OCI-LY1 (cell line): ENCODE results near the gene MED13L.

ENCODE experiments used
- H2AFZ ChIP-seq: fragments of 200-600 bp; sonication (generic), shearing (Covaris generic); 2 replicates; pipeline ENCODE4 v1.6.0; 2014; ENCODE audit warnings: antibody characterized with exemption, mild to moderate bottlenecking, low read length
- H3F3A ChIP-seq: fragments of 200-600 bp; sonication (generic), shearing (Covaris generic); 2 replicates; pipeline ENCODE4 v1.6.0; 2014; ENCODE audit warnings: mild to moderate bottlenecking, antibody characterized with exemption, low read length, moderate library complexity; ENCODE audit not compliant: insufficient read depth
- H3K27ac ChIP-seq: fragments of 200-600 bp; sonication (generic); 2 replicates; pipeline ENCODE4 v1.5.1; 2014; ENCODE audit warnings: low read length, mixed run types, mild to moderate bottlenecking, low read depth; ENCODE audit not compliant: poor library complexity, severe bottlenecking
- H3K27me3 ChIP-seq: fragments of 200-600 bp; sonication (generic); 2 replicates; pipeline ENCODE4 v1.6.0; 2014; ENCODE audit warnings: antibody characterized with exemption, mild to moderate bottlenecking, low read length, moderate library complexity; ENCODE audit not compliant: insufficient read depth
- H3K36me3 ChIP-seq: fragments of 200-600 bp; sonication (generic); 2 replicates; pipeline ENCODE4 v1.6.1; 2014; ENCODE audit warnings: mild to moderate bottlenecking, antibody characterized with exemption, low read length, moderate library complexity, mixed read lengths; ENCODE audit not compliant: insufficient read depth
- H3K4me1 ChIP-seq: fragments of 200-600 bp; sonication (generic); 2 replicates; pipeline ENCODE4 v1.5.1; 2014; ENCODE audit warnings: mild to moderate bottlenecking, low read length, moderate library complexity; ENCODE audit not compliant: insufficient read depth, severe bottlenecking
- H3K4me2 ChIP-seq: fragments of 200-600 bp; sonication (generic), shearing (Covaris generic); 2 replicates; pipeline ENCODE4 v1.6.1; 2014; ENCODE audit warnings: low read length
- H3K4me3 ChIP-seq: fragments of 200-600 bp; sonication (generic); 2 replicates; pipeline ENCODE4 v1.5.1; 2014; ENCODE audit warnings: low read length, low read depth, mild to moderate bottlenecking, mixed read lengths; ENCODE audit not compliant: poor library complexity, severe bottlenecking
- H3K79me2 ChIP-seq: fragments of 200-600 bp; shearing (Covaris generic); 2 replicates; pipeline ENCODE4 v1.6.1; 2016; ENCODE audit warnings: mixed run types, low read length, mixed read lengths; ENCODE audit not compliant: insufficient read depth
- H3K9ac ChIP-seq: fragments of 200-600 bp; sonication (generic), shearing (Covaris generic); 2 replicates; pipeline ENCODE4 v1.6.1; 2014; ENCODE audit warnings: mild to moderate bottlenecking, low read length, mixed read lengths
- H3K9me2 ChIP-seq: fragments of 200-600 bp; sonication (generic), shearing (Covaris generic); 2 replicates; pipeline ENCODE4 v1.6.1; 2014; ENCODE audit warnings: low read depth, mild to moderate bottlenecking, low read length, mixed read lengths
- H3K9me3 ChIP-seq: fragments of 200-600 bp; shearing (Covaris generic); 2 replicates; pipeline ENCODE4 v1.6.1; 2014; ENCODE audit warnings: low read length, mixed read lengths
- H4K20me1 ChIP-seq: fragments of 200-600 bp; sonication (generic), shearing (Covaris generic); 2 replicates; pipeline ENCODE4 v1.6.0; 2016; ENCODE audit warnings: mild to moderate bottlenecking, low read length; ENCODE audit not compliant: insufficient read depth
- CTCF ChIP-seq: fragments of 200-600 bp; sonication (generic), shearing (Covaris generic); IDR thresholded peaks from 2 replicates; pipeline ENCODE4 v1.5.1; 2017; ENCODE audit warnings: mild to moderate bottlenecking, antibody characterized with exemption, low read length, moderate library complexity, mixed read lengths
- EZH2 ChIP-seq: fragments of 200-600 bp; sonication (generic), shearing (Covaris generic); IDR thresholded peaks from 2 replicates; pipeline ENCODE4 v1.8.0; 2017; ENCODE audit warnings: borderline replicate concordance, mixed run types, mild to moderate bottlenecking, antibody characterized with exemption, low read length, moderate library complexity, mixed read lengths

The MED13L gene

DNA sequence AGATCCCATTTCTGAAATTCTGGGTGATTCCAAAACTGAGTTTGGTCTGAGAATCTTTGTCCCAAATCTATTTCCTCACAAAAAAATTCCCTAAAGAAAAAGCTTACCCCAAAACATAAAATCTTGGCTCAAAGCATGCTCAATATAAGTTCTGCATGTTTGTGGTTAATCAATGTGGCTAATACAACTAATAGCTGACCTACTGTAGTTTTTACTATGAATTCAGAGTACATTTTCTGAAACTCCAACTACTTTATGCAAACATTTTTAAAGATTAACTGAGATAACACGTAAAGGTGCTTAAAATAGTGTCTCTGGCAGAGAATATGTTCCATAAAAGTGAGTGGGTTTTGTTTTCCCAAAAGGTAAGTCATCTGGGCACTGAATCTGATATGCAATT, 133.1 kb downstream of the MED13L start:
- H3F3A ChIP-seq, result no peaks in the 10 kb centered on the region
- no peaks in the 10 kb centered on the region for H3K79me2 ChIP-seq
- TF ChIP-seq CTCF (no peak), EZH2 (no peak)
- H3K4me3 ChIP-seq, result no peak overlapping the region
- no peaks in the 10 kb centered on the region for H3K27me3 ChIP-seq
- H3K9me3 ChIP-seq, result no peaks in the 10 kb centered on the region
- H2AFZ ChIP-seq, result no peak overlapping the region
- H4K20me1 ChIP-seq, result no peaks in the 10 kb centered on the region; the same call in 1 of the 2 replicates
- H3K9ac ChIP-seq, result no peak overlapping the region
- H3K9me2 ChIP-seq, result no peaks in the 10 kb centered on the region
- no peak overlapping the region for H3K4me2 ChIP-seq
- H3K36me3 ChIP-seq, result no peaks in the 10 kb centered on the region
- no peak overlapping the region for H3K27ac ChIP-seq
- H3K4me1 ChIP-seq, result peaks cover 13% of the 10 kb centered on the region

DNA sequence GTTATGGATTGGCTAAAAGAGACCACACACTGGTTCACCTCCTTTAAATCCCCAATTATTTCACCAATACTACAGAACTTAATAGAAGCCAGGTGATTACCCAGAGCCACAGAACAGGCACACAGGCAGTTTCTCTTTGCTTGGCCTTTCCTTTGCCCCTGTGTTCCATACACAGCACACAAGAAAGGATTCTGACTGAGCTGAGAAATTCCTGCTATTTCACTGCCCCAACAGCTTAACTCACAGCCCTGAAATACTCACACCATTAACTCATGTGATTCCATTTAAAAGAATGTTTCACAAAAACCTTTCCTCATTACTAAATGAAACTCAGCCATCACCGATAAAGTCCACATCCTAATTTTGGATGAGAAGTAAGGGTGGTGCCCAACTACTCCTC, 133.6 kb downstream of the MED13L start:
- no peak overlapping the region for H3K4me2 ChIP-seq
- H3K79me2 ChIP-seq, result no peaks in the 10 kb centered on the region
- H3F3A ChIP-seq, result no peaks in the 10 kb centered on the region

GRCh38 chr12:116142936-116143898, 134.3 kb downstream of the MED13L start:
- no peak overlapping the region for H3K4me3 ChIP-seq
- peaks cover 13% of the 10 kb centered on the region for H3K4me1 ChIP-seq
- no peak overlapping the region for H3K9ac ChIP-seq
- H2AFZ ChIP-seq, result no peak overlapping the region
- no peaks in the 10 kb centered on the region; the same call in 1 of the 2 replicates for H4K20me1 ChIP-seq
- no peaks in the 10 kb centered on the region for H3K9me3 ChIP-seq
- no peaks in the 10 kb centered on the region for H3K9me2 ChIP-seq
- no peak overlapping the region for H3K27ac ChIP-seq
- H3K79me2 ChIP-seq, result no peaks in the 10 kb centered on the region
- no peaks in the 10 kb centered on the region for H3K36me3 ChIP-seq
- TF ChIP-seq EZH2, result no peak
- TF ChIP-seq CTCF, result no peak
- H3F3A ChIP-seq, result no peaks in the 10 kb centered on the region
- H3K4me2 ChIP-seq, result no peak overlapping the region
- H3K27me3 ChIP-seq, result no peaks in the 10 kb centered on the region

More for the DNA sequence above, 133.6 kb downstream of the MED13L start:
- Histone ChIP-seq H2AFZ (no peak overlapping the region), H3K4me3 (no peak overlapping the region), H3K9me2 (no peaks in the 10 kb centered on the region), H3K4me1 (peaks cover 13% of the 10 kb centered on the region), H3K36me3 (no peaks in the 10 kb centered on the region), H3K9ac (no peak overlapping the region), H4K20me1 (no peaks in the 10 kb centered on the region; the same call in 1 of the 2 replicates), H3K27me3 (no peaks in the 10 kb centered on the region), H3K27ac (no peak overlapping the region), H3K9me3 (no peaks in the 10 kb centered on the region)
- TF ChIP-seq EZH2, result no peak
- TF ChIP-seq CTCF, result no peak
